HTR-8/SVneo (cell line): ENCODE results near the gene INVS.
"Not testable (repeated sequence)": the region's sequence is repeated elsewhere in the genome, so short reads cannot be mapped to it uniquely, and the experiment has no call there.

Experiments
- DNase-seq: peaks from one replicate; pipeline ENCODE4 v3.0.0; 2011; ENCODE audit warnings: low spot score, mixed read lengths; ENCODE audit not compliant: insufficient read length
- FAIRE-seq: peaks from 2 replicates; lab custom pipeline; 2011; peaks lifted over from hg19 to GRCh38; lab: Jason Lieb, UNC

The INVS gene

DNA sequence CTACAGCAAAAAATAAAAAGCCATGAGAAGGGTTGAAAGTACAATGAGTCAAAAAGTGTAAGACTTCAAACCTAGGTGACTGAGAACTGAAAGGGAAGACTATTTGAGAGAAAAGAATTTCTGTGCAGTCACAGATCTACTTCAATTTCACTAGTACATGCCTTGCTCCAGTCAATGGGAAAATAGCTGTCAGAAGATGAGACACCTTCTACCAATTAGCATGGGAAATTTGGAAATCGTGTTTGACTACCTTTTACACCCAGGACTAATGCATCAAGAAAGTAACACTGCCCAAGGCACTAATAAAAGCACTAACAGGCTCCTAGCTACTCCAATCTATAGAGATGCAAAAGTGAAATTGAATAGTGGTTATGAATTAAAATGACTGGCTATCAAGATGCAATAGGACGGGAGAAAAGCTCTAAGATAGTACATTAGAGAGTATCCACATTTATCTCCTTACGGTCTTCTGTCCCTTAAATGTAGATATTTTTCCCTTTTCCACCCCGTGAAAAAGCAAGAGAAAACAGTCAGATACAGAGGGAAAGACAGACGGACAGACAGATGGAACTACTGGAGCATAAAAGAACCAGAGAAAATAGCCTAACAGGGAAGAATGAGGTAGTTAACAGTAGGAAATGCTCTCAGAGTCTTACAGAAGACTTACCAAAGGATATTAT, 15.5 kb upstream of the INVS start:
- DNase-seq (no peak), FAIRE-seq (no peak)

- DNase-seq (no peak), FAIRE-seq (no peak)
Measured at GRCh38 chr9:100084128-100084453, 15.0 kb upstream of the INVS start.

- no peak for DNase-seq
- FAIRE-seq = no peak
Measured at GRCh38 chr9:100084734-100085133, 14.3 kb upstream of the INVS start.

- DNase-seq = no peak
- FAIRE-seq = no peak
Measured at GRCh38 chr9:100086097-100086635, 12.9 kb upstream of the INVS start.

GRCh38 chr9:100087218-100087617, 11.8 kb upstream of the INVS start:
- DNase-seq = no peak

GRCh38 chr9:100088202-100088601, 10.8 kb upstream of the INVS start:
- FAIRE-seq = no peak
- DNase-seq = no peak

More at GRCh38 chr9:100087218-100087617, 11.8 kb upstream of the INVS start:
- no peak for FAIRE-seq

DNA sequence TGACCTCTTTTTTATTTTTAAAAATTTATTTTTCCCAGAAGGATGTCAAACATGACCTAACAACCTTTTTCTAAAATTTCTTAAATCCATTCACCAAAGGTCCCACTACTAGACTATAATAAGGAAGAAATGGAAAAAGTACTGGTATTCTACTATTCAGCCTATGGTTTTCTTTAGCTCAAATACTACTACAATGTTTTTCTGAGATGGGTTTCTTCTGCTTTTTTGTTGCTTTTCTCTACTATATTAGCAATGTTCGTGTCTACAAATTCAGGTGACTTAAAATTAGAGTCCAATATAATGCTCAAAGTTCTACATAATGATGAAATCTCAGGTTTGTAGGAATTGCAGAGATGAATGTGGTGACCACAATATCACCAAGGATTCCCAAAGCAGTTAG, 8.2 kb upstream of the INVS start:
- FAIRE-seq (no peak), DNase-seq (no peak)

DNA sequence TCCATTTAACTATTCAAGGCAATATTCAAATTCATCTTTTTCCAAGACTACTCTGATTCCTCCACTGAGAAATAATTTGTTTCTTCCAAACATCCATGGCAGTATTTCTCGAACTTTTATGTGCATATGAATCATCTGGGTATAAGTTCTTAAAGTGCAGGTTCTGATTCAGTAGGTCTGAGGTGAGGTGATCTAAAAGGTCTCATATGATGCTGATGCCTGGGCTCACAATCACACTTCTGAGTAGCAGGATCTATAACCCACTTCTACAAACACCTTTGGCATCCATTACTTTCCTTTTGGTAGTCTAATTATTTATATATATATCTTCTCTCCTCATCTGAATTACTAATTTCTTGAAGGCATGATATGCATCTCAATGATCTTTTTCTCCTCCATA, 7.4 kb upstream of the INVS start:
- DNase-seq (no peak), FAIRE-seq (no peak)

GRCh38 chr9:100092066-100092465, 7.0 kb upstream of the INVS start:
- DNase-seq (no peak), FAIRE-seq (no peak)

- DNase-seq, FAIRE-seq: not testable (repeated sequence)
Measured at GRCh38 chr9:100094411-100094810, 4.6 kb upstream of the INVS start.

DNA sequence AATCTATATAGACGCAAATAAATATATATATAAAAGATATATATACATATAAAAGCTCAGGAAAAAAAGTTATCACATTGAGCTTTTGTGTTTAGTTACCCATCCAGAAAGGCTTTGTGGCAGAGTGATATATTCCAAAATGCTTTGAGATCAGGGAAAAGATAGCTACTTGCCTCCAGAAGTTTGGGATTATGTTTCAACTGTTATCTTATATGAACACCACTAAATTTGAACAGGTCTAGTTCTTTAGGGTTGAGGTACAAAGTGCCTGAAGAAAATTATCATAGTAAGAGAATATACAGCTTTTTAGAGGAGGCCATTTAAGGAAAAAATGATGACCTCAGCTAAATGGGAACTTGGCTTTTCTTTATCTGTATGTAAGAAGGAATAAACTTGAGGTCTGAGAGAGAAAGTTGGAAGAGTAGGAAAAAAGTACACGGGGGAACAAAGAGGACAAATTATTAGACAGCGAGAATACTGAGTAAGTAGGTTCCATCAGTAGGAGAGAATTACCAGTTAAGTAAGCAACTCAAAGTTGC, 2.6 kb upstream of the INVS start:
- DNase-seq (no peak), FAIRE-seq (no peak)

DNA sequence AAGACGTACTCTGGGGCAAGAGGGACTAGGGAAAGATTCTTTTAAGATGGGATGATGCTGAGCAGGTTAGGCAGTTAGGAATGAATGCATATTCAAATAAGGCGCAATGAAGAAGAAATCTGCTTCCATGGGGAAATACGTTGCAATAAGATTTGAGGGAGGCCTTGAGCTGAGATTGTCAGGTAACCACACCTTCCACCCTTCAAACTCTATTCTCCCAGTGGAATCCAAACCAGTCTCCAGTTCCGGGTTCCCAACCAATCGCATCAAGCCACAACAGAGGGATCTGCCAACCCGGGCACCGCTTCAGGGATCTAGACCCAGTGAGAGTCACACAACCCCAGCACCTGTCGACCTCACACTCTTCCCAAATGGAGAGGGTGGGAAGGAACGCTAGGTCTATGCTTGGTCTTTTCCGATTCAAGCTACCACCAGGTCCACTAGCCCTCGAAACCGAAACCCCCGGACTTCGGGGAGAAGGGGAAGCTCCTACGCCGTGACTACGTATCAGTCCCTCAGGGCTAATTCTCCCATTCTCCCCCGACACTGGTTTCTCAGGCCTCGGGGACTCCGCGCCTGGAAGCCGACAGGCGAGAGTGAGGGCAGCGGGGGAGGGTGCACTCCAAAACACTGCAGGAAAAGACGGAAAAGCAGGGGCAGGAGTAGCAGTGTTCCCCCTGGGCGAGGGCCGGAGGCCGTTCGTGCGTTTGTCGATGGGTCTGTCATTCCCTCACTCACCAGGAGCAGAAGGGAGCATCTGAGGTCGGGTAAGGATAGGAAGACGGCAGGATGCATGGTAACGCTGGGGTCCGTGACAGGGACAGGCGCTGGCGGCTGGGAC, 777 bp upstream of the INVS start:
- peak; percentile 15 for DNase-seq
- FAIRE-seq = no peak

DNA sequence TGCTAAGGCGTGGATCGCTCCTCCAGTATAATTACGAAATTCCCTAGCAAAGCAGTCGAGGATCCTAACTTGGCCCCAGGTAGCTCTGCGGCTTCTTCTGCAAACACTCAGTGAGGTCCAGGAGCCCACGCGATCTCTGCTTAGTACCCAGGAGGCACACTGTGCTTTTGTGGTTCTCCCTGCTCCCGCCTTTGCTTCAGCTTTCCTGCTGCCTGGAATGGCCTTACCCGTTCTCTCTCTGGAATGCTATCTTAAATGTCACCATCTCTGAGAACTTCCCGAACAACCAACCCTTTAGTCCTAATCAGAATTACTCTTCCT, 639 bp downstream of the INVS start:
- DNase-seq = peak; percentile 10
- FAIRE-seq = no peak

- FAIRE-seq (no peak), DNase-seq (no peak)
Measured at GRCh38 chr9:100100146-100100667, 1.2 kb downstream of the INVS start.

- DNase-seq (no peak), FAIRE-seq (no peak)
Measured at GRCh38 chr9:100101608-100102007, 2.6 kb downstream of the INVS start.

- no peak for DNase-seq
- FAIRE-seq = no peak
Measured at GRCh38 chr9:100104314-100104713, 5.3 kb downstream of the INVS start.

- FAIRE-seq (no peak), DNase-seq (no peak)
Measured at GRCh38 chr9:100105861-100106260, 6.8 kb downstream of the INVS start.

DNA sequence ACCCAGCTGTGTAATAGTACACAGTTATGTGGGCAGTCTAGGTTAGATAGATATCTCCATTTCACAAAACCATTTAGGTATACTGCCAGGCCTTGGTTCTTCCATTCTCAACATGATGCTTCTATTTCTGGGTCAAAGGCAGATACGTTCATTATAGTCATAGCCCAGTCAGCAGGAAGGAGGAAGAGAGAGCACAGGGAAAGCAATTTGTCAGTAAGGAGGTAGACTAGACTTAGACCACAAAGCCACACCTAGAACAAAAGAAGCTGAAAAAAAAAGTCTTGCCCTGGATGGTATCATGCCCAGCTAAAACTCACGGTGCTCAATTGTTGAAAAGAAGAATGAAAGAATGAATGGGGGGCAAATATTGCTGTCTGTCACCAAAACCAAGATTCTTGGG, 7.6 kb downstream of the INVS start:
- no peak for DNase-seq
- no peak for FAIRE-seq

DNA sequence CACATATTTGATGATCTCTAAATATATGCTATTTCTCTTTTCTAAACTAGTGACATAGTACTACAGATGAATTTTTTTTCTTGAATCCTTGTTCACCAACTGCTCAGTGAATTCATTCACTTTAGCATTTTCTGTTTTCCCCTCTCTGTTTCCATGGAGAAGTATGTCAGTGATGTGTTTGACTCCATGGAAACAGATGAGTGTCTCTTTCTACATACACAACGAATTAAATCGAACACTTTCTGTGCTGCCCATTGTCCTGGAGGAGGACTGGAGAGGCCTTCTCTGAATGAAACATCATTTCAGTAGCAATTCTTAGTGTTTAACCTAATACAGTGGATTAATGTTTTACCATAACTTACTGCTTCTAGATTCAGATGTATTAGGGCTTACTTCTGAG, 9.5 kb downstream of the INVS start:
- FAIRE-seq = no peak

GRCh38 chr9:100111235-100111634, 12.2 kb downstream of the INVS start:
- FAIRE-seq = no peak
- DNase-seq = no peak

More for the DNA sequence above, 9.5 kb downstream of the INVS start:
- DNase-seq = no peak

DNA sequence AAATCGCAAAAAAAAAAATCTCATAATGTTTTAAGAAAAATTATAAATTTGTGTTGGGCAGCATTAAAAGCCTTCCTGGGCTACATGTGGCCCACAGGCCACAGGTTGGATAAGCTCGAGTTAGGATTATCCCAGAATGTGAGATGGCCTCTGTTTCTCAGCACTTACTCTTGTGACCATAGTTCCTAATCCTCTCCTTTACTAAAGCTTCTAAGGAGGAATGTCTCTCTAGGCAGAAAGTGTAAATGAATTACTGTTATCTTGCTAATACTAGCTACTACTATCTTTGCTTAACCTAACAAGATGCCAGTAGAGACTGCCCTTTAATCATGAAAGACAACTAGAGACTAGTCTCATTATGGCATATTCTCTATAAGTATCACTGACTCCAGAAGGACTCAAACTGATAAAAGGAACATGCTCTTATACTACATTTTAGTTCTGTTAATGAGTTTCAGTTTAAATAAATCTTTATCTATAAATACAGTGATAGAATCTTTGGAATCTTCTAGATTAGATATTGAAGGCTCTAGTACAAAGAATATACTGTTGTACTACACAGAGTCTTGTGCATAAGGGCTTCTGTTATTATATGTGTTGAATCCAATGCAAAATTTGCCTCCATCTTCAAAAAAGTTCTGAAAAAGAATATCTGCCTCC, 13.8 kb downstream of the INVS start:
- DNase-seq = no peak
- FAIRE-seq = no peak
